Psoas muscle (tissue), 8 donors: ENCODE data around the gene PRKD3. TPM values are rescaled to one million over a fixed set of nuclear protein-coding genes. Genes with fewer than 3 reads are reported as not detected.

Source experiments
- ATAC-seq, 4 donors: fragments of 200-7000 bp; cut with Tn5 transposase; one replicate each; pipeline ENCODE4 v1.9.1; 2020; ENCODE audit warnings: moderate library complexity in 3 of 4, mild to moderate bottlenecking in 2 of 4
- DNase-seq, 2 donors: peaks; one replicate each; pipeline ENCODE4 v3.0.0-alpha.2; 2020
- H3K27ac ChIP-seq: fragments of 200-600 bp; one replicate; pipeline ENCODE4 v1.8.0; 2022
- H3K27me3 ChIP-seq, 3 donors: fragments of 200-600 bp in 1 of 3; one replicate each; pipeline versions ENCODE4 v1.6.1 to v1.8.0; 2013 to 2022; ENCODE audit warnings: low read length in 2 of 3, mild to moderate bottlenecking in 2 of 3, moderate library complexity in 1 of 3; ENCODE audit not compliant: insufficient read depth in 3 of 3
- H3K36me3 ChIP-seq, 2 donors: fragments of 200-600 bp in 1 of 2; one replicate each; pipeline versions ENCODE4 v1.6.1 to v1.8.0; 2013 to 2022; ENCODE audit warnings: low read depth in 1 of 2, mild to moderate bottlenecking in 1 of 2, moderate library complexity in 1 of 2; ENCODE audit not compliant: insufficient read depth in 1 of 2
- H3K4me1 ChIP-seq: fragments of 200-600 bp; one replicate; pipeline ENCODE4 v1.8.0; 2022
- H3K4me3 ChIP-seq: fragments of 200-600 bp; one replicate; pipeline ENCODE4 v1.8.0; 2022; ENCODE audit warnings: mild to moderate bottlenecking
- H3K9me3 ChIP-seq: fragments of 200-600 bp; one replicate; pipeline ENCODE4 v1.8.0; 2022
- WGBS, 3 donors: extraction: QIAGEN DNeasy Blood & Tissue Kit; methylation state at CpG; one replicate each; pipeline versions ENCODE4 v1.1.6 to v1.1.7; 2013; 5-methylcytosine and 5-hydroxymethylcytosine counted together
- intact Hi-C, 2 donors: fragments of 100-400 bp; cut with DNase I; formaldehyde crosslinking; loops; one replicate each; pipeline versions ENCODE4 v1.11.0 to v1.14.2; 2022
- polyA plus RNA-seq, 3 donors: library from polyadenylated mRNA; stranded (reverse); fragments of 200-250 nt; gene quantifications; one replicate each; pipeline ENCODE4 v1.2.3, GENCODE V29; 2013
- total RNA-seq, 4 donors: library from RNA; stranded (reverse); fragmentation: NEBNext Ultra II Directional in 2 of 4; extraction: Animal tissue kit (Norgen Biotek cat#: 25700) in 2 of 4; gene quantifications; one replicate each; pipeline versions ENCODE4 v1.2.1 to v1.2.4, GENCODE V29; 2021 to 2023
- TF ChIP-seq, protein P1 (sequence below): fragments of 200-600 bp; IDR thresholded peaks from one replicate; pipeline ENCODE4 v1.8.0; 2022; ENCODE audit warnings: antibody characterized with exemption
- donor health status: healthy with polysubstance abuse.
- donor health status: DM: no; HTN: no; CAD: no; lungs with moderate emphysema.
- donor health status: Bipolar disorder and iron deficiency.
- donor health status: healthy.
- donor health status: DM: yes; HTN: yes; CAD: no.
- donor health status: DM: no; HTN: no; CAD: no.
- donor health status: DM: no; HTN: no; CAD: no.
- donor health status: DM: yes; HTN: yes; CAD: no.

PRKD3 gene
- total and polyA plus RNA-seq, 7 donors, result 5.5 to 21.4 (median 17.1) TPM

GRCh38 chr2:37276291-37276690 is 48.3 kb downstream of the PRKD3 start:
- ATAC-seq, result no peak
- H3K36me3 ChIP-seq, result peaks cover 4 to 98% of the 10 kb centered on the region in 2 donors
- TF ChIP-seq, protein P1, sequence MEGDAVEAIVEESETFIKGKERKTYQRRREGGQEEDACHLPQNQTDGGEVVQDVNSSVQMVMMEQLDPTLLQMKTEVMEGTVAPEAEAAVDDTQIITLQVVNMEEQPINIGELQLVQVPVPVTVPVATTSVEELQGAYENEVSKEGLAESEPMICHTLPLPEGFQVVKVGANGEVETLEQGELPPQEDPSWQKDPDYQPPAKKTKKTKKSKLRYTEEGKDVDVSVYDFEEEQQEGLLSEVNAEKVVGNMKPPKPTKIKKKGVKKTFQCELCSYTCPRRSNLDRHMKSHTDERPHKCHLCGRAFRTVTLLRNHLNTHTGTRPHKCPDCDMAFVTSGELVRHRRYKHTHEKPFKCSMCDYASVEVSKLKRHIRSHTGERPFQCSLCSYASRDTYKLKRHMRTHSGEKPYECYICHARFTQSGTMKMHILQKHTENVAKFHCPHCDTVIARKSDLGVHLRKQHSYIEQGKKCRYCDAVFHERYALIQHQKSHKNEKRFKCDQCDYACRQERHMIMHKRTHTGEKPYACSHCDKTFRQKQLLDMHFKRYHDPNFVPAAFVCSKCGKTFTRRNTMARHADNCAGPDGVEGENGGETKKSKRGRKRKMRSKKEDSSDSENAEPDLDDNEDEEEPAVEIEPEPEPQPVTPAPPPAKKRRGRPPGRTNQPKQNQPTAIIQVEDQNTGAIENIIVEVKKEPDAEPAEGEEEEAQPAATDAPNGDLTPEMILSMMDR, result no peak
- no peak for DNase-seq
- intact Hi-C loops, result loop anchor here in 1 of 2 donors (10.0 kb wide), 1 partner anchor 411 kb away; no protein-coding TSS in a partner anchor
- H3K27ac ChIP-seq, result no peak overlapping the region
- no peak overlapping the region for H3K4me3 ChIP-seq
- no peaks in the 10 kb centered on the region for H3K4me1 ChIP-seq
- no peaks in the 10 kb centered on the region for H3K27me3 ChIP-seq
- no peaks in the 10 kb centered on the region for H3K9me3 ChIP-seq
- 85 to 87% (median 85%) methylated on average over 2 of the region's 2 CpGs for whole genome bisulfite sequencing, 3 donors

Other genes starting within 250 kb of the PRKD3 start
- 1 to 10 TPM; 5.4 to 6.9 (median 6.1) TPM for gene HEATR5B, start 240.5 kb downstream of the PRKD3 start, total RNA-seq
- gene HEATR5B, start 240.5 kb downstream of the PRKD3 start, polyA plus RNA-seq, result 1 to 10 TPM; 3.0 to 4.1 (median 3.2) TPM
- gene GPATCH11, start 240.3 kb downstream of the PRKD3 start, total RNA-seq, result 1 to 10 TPM; 2.0 to 4.7 (median 4.0) TPM
- gene GPATCH11, start 240.3 kb downstream of the PRKD3 start, polyA plus RNA-seq, result 1 to 10 TPM; 2.9 to 9.1 (median 3.1) TPM
- gene EIF2AK2, start 167.9 kb downstream of the PRKD3 start, total RNA-seq, result 10 to 100 TPM in 2 of 4 donors, 1 to 10 TPM in 2; 6.7 to 16.6 (median 11.0) TPM
- gene EIF2AK2, start 167.9 kb downstream of the PRKD3 start, polyA plus RNA-seq, result 1 to 10 TPM; 1.1 to 5.4 (median 2.1) TPM
- not detected for gene SULT6B1, start 136.2 kb downstream of the PRKD3 start, total RNA-seq
- gene SULT6B1, start 136.2 kb downstream of the PRKD3 start, polyA plus RNA-seq, result not detected
- 10 to 100 TPM; 47.3 to 78.0 (median 57.5) TPM for gene CEBPZOS, start 128.3 kb downstream of the PRKD3 start, total RNA-seq
- 10 to 100 TPM; 30.6 to 51.6 (median 34.6) TPM for gene CEBPZOS, start 128.3 kb downstream of the PRKD3 start, polyA plus RNA-seq
- 10 to 100 TPM; 31.7 to 76.6 (median 64.9) TPM for gene CEBPZ, start 93.2 kb downstream of the PRKD3 start, total RNA-seq
- gene CEBPZ, start 93.2 kb downstream of the PRKD3 start, polyA plus RNA-seq, result 100 to 1,000 TPM in 1 of 3 donors, 10 to 100 TPM in 2; 68.9 to 124 (median 77.1) TPM
- 10 to 100 TPM; 20.8 to 31.1 (median 23.3) TPM for gene NDUFAF7, start 93.2 kb downstream of the PRKD3 start, total RNA-seq
- gene NDUFAF7, start 93.2 kb downstream of the PRKD3 start, polyA plus RNA-seq, result 10 to 100 TPM; 15.1 to 19.1 (median 18.0) TPM
- gene QPCT, start 19.8 kb upstream of the PRKD3 start, total RNA-seq, result 10 to 100 TPM in 1 of 4 donors, 1 to 10 TPM in 3; 1.4 to 10.6 (median 5.9) TPM
- gene QPCT, start 19.8 kb upstream of the PRKD3 start, polyA plus RNA-seq, result 1 to 10 TPM in 2 of 3 donors, under 1 TPM in 1; 0.36 to 2.5 (median 1.0) TPM